HTR-8/SVneo (cell line): ENCODE data around the gene LRRC75A.
"Not testable (repeated sequence)": the region's sequence is repeated elsewhere in the genome, so short reads cannot be mapped to it uniquely, and the experiment has no call there.

Experiments
- DNase-seq: peaks from one replicate; pipeline ENCODE4 v3.0.0; 2011; ENCODE audit warnings: low spot score, mixed read lengths; ENCODE audit not compliant: insufficient read length
- FAIRE-seq: peaks from 2 replicates; lab custom pipeline; 2011; peaks lifted over from hg19 to GRCh38; lab: Jason Lieb, UNC

The LRRC75A gene

DNA sequence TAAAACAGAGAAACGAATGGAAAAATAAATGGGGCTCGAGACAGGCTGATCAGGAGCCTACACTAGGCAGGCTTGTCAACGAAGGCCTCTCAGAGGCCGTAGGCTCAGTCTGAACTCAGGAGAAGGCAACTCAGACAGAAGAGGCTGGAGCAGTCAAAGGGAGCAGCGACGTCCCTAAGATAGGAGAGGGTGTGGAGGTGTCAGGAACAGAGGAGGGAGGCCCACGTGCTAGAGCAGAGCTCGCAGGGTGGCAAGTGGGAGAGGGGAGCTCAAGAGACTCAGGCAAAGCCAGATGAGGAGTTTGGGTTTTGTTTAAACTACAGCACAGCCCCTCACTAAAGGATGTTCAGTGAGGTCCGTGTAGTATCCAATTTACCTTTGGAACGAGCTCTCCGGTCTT lies 32.7 kb downstream of the LRRC75A start:
- no peak for DNase-seq
- FAIRE-seq, result no peak

DNA sequence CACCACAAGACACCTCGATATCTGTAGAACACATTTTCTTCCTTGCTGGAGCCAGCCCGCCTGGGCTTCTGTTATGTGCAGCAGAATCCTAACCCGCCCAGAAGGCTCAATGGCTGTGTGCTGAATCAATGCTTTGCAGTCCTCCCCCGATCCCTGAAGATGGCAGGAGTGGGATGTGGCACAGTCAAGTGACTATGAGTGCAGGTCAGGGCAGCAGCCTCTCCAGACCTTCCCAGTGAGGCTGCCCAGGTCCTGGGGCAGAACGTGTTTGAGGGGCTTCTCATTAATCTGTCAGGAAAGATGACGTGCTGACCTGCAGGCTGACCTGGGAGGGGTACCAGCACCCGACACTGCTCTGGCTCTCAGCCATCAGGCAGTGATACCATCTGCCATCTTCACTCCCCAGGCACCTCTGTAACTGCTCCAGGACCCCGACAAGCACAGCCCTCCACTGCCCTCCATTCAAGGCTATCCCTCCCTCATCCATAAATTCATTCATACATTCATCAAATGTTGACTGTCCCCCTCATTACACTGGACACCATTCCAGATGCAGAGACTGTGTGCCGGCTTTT lies 35.2 kb downstream of the LRRC75A start:
- no peak for DNase-seq
- peak; percentile 58 for FAIRE-seq

DNA sequence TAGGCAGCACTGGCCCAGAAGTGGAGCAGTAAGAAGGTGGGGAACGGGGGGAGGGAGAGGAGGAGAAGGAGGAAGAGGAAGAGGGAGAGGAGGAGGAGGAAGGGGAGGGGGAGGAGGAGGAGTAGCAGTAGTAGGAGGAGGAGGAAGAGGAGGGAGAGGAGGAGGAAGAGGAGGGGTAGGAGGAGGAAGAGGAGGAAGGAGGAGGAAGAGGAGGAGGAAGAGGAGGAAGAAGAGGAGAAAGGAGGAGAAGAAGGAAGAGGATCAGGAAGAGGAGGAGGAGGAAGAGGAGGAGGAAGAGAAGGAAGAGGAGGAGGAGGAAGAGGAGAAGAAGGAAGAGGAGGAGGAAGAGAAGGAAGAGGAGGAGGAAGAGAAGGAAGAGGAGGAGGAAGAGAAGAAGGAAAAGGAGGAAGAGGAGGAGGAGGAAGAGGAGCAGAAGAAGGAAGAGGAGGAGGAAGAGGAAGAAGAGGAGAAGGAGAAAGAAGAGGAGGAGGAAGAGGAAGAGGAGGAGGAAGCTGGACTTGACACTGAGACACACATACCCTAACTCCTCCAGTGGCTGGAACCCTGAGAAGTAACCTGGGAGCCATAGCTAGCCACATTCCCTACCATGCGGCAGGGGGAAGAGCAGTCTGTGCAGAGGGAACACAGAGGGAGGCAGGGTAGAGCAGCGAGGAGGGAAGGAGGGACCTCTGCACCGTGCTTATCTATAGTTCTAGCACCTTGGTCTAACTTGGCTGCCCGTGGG lies 35.8 kb downstream of the LRRC75A start:
- DNase-seq (no peak), FAIRE-seq (peak; percentile 70)

DNA sequence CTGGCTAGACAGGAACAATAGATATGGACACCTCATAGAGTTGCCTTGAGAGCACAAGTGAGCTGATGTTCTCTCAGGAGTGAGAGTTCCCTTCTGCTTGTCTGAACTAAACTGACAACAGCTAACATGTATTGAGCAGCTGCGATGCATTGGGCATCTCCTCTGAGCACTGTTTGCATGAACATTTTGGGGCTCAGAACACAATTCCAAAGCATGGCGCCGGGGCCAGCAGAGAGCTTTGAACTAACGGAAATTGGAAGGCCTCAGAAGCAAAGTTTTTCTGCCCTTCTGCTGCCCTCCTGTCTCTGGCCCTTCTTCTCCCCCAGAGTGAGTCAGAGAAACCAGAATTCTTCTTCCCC lies 38.5 kb downstream of the LRRC75A start:
- DNase-seq (no peak), FAIRE-seq (no peak)

DNA sequence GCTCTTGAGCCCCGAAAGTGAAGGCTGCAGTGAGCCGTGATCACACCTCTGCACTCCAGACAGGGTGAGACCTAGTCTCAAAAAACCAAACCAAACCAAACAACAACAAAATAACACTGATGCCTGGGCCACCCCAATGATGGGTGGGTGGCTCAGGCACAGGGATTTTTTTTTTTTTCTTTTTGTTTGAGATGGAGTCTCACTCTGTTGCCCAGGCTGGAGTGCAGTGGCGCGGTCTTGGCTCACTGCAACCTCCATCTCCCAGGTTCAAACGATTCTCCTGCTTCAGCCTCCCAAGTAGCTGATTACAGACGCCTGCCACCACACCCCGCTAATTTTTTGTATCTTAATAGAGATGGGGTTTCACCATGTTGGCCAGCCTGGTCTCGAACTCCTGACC lies 39.7 kb downstream of the LRRC75A start:
- DNase-seq, FAIRE-seq: not testable (repeated sequence)

DNA sequence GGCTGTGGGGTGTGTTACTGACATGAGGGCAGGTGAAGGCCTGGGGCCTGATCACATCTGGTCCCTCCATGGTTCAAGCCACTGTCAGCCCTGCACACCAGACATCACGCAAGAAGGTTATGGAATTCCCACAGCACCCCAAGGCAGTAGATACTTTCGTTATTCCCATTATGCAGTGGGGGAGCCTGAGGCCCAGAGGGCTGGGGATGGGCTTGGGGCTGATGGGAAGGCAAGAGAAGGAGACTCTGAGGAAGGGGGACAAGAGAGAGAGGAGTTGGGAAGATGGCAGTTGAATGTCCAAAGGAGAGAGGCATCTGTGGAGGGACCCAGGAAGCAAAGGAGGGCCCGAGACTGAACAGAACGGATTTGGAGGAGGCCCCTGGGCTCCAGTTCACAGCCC lies 42.0 kb downstream of the LRRC75A start:
- DNase-seq (no peak), FAIRE-seq (no peak)

DNA sequence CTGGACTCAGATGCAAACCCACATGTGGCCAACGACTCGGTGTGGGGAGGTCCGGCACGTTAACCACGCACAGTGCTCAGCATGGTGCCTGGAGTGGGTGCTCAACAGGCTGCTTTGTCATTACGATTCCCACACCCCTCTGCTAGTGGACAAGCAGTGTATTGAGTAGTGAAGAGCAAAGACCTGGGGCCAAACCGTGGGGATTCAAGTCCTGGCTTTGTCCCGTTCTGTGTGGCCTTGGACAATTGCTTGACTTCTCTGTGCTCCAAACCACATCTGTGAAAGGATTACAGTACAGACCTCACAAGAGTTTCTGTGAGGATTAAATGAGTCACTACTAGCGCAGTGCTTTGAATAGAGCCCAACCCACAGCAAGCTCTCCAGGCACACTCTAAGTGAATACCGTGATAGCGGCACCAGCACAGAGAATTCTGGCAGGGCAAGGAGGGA lies 42.8 kb downstream of the LRRC75A start:
- FAIRE-seq (peak; percentile 48), DNase-seq (no peak)

DNA sequence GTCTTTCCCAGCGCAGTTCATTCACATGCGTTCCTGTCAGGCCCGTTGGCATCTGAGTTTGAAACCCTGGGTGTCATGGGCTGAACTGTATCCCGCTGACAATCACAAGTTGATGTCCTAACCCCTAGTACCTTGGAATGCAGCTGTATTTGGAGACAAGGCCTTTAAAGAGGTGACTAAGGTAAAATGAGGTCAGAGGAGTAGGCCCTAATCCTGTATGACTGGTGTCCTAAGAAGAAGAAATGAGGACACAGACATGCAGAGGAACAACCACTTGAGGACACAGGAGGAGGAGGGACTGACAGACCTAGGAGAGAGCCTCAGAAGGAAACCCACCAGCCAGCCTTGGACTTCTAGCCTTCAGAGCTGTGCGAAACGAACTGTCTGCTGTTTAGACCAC lies 43.5 kb downstream of the LRRC75A start:
- DNase-seq, result no peak
- FAIRE-seq, result peak; percentile 72

DNA sequence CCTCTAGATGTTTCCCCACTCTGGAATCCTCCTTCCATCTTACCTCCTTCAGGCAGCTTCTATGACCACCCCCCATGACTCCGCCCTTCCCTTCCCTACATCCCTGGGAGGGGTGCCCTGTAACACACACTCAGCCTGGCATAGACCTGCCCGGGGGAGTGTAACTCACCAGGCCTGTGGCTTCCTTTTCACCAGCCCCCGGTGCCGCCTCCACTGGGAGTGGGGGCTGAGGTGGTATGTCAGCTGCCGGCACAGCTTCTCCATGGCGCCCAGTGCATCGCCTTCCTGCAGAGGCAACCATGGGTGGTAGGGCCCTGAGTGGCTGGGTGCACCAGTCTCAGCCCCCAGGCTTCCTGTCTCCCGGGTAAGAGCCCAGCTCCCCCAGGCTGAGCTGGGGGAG lies 44.3 kb downstream of the LRRC75A start:
- FAIRE-seq (no peak), DNase-seq (no peak)

DNA sequence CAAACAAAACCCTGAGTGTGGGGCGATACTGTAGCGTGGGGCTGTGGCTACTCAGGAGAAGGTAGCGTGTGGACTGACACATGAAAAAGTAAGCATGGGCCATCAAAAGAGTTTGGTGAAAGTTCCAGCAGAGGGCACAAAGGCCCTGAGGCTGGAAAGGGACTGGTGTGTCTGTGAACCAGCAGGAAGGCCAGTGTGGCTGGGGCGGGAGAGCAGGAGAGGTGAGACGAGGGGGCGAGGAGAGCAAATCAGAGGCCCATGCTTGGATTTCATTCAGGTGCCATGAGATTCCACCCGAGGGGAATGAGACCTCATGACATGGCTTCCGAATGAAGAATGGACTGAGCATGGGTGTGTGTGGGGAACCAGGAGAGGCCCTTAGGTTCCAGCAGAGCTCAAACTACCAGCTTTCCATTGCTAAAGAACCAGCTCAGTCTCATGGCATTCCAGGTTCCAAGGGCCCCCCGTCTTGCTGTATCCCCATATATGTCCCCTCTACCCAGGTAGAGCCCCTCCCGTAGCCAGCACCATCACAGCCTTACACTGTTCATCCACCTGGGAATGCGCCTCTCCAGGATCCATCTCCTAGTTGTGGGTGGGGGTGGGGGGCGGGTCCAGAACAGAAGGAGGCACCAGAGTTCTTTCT lies 45.5 kb downstream of the LRRC75A start:
- no peak for DNase-seq
- peak; percentile 4 for FAIRE-seq

DNA sequence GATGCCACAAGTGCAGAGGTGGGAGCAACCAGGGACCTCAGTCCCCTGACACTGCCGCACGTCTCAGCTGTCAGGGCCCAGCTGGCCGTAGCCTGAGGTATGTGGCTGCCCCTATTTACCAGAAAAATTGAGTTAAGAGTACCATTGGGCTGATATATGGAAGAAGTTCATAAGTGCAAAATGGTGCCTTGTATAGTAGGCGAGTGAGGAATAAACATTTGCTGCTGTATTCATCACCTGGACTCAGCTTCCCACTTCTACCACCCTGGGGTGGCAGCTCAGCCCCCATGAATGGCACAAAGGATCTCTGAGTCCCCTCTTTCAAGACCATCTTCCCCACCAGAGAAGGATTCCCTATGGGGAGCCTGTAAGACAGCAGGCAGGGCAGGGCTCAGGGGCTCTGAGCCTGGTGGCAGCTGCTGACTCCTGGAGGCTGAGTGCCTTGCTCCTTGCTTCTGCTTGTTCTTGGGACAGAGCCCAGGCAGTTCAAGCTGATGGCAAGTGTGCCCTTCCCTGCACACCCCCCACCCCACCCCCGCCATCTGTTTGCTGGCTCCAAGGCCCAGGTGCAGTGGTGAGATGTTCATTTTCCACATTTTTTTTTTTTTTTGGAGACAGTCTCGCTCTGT lies 47.6 kb downstream of the LRRC75A start:
- no peak for FAIRE-seq

DNA sequence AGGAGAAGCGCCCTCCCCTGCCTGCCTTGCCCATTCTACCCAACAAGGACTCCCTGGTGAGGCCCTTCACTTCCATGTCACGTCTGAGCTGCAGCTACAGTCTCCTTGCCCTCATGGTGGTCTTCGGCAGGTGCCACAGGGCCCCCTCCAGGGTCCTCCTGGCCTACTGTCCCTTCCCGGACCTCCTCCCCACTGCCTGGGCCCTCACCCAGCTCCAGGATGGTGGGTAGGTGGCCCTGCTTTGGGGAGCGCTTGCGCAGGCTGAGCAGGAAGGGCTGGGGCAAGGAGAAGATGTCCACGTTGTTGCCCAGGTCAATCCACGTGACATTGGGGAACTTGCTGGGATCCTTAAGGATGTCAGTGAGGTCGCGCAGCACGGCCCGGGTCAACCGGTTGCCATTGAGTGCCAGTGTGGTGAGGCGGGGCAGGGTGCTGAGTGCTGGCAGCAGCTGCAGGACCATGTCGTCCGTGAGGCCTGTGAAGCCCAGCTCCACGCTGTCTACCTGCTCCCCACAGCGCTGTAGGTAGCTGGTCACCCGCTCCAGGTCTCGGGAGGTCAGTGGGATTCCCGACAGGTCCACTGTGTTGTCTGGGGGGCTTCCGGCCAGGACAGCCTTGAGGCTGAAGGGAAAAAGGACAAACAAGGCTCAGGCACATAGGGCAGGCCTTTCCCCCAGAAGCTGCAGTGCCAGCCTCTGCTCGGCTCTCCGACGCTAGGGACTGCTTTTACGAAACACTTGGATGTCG lies 48.3 kb downstream of the LRRC75A start:
- DNase-seq (no peak), FAIRE-seq (peak; percentile 16)

More for the DNA sequence above, 47.6 kb downstream of the LRRC75A start:
- no peak for DNase-seq

DNA sequence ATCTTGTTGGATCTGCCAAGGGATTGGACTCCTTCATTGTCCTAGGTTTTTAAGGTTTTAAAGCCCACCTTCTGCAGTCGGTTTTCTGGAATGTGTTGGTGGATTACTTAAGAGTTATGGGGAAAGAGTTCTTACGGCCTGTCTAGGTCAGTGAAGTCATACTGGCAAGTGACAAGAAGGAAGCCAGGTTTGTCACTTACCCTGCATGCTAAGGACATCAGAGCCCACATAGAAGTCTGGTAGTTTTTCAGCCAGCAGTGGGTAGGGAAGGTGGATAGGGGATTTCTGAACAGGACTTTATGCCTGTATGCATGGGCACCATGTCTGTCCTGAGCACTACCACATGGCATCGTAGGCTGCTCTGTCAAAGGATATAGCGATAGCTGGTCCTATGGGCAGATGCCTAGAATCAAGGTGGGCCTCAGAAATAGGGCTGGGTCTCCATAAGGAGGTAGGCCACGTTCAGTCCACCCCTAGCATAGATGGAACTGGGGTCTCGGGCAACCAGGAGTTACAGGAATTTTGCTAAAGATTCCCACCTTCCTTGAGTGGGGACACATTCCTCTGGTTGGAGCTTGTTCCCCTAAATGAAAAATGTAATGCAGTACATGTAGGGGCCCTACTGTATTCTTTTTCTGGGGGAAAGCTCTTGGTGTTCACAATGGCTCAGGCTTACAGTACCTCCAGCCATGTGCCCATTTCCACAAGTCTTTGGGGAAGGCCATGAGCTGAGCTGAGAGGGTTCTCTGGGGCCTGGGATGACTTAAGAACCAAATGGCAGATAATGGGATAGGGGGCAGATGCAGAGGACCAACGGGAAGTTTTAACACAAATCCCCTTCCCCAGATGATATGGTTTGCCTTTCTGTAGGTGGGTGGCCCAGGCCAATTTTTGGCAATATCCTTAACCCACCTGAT lies 49.1 kb downstream of the LRRC75A start:
- no peak for FAIRE-seq
- DNase-seq, result no peak

DNA sequence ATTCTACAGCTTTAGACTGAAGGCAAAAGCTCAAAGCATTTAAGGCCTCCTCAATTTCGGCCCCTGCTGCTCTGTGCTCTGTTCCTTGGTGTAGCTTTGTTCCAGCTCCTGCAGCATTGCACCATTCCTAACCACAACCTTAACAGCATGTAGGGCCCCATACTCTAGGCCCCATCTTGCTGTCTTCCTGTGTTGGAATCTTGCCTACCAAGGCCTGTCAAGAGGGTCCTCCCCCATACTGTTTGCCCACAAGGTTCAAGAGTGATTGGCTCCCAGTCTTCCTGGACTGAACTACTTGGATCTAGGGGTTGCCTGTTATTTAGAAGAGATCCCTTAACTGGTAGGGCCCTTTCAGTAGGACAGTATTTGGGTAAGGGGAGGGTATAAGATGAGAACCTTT lies 49.9 kb downstream of the LRRC75A start:
- no peak for FAIRE-seq
- DNase-seq, result no peak

DNA sequence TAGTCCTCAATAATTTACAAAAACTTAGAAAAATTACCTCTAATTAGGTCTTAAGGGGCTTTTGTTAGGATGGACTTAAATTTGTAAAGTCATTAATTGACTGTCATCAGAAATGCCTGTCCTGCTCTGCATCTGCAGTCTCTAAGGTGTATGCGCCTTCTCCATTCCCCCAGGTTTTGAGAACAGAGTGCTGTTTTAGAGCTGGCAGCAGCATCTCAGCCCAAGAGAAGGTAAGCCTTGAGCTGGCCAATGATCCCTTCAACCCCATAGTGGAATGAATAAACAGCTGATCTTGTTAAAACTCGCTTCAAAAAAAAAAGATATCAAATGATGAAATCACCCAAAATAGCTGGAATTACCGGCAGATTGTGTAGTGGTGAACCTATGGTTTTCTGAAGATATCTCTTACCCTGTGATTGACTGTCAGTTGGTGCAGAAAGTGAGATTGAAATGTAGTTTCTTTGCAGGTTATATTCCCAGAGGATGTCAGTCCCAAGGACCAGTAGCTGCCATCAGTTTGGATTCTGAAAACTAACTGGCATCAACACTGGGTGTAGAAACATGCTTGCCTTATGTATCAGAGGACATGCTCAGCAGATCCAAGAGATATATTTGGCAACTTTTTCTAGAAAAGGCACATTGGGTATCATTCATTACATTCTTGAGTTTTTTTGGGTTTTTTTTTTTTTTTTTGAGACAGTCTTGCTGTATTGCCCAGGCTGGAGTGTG lies 50.9 kb downstream of the LRRC75A start:
- FAIRE-seq (no peak), DNase-seq (no peak)

DNA sequence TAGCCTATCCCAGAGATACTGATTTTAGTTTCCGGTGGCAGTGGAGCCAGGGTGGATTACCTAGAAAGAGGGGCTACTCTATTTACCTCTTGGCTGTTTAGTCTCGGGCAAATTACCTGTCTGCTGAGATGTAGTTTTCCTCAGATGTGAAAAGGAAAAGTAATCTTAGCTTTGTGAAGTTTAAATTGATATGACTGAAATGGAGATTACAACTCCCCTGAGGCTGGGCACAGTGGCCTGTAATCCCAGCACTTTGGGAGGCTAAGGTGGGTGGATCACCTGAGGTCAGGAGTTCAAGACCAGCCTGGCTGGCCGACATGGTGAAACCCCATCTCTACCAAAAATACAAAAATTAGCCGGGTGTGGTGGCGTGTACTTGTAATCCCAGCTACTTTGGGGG lies 51.6 kb downstream of the LRRC75A start:
- FAIRE-seq, DNase-seq: not testable (repeated sequence)

DNA sequence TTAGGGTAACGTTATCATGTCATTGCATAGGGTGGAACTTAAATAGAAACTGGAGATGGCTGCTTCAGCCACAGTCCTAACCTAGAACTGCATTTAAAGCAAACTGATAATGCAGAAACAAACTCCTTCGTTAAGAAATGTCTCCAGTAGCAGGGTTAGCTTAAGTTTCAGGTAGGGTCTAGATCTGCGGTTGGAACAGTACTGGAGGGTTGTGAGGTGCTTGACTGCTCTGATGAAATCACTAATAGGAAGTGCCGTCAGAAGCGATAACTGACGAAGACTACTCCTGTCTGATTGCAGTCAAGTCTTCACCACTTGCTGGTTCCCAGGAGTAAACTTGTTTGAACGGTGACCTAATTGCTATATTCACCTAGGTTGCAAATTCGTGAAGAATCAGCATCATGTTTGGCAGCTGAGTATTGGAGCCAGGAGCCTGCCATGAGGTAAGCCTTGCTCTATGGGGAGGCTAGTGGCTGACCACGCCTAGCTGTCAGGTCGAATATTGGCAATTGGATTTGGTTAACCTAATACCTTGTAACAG lies 52.1 kb downstream of the LRRC75A start:
- FAIRE-seq, result no peak

DNA sequence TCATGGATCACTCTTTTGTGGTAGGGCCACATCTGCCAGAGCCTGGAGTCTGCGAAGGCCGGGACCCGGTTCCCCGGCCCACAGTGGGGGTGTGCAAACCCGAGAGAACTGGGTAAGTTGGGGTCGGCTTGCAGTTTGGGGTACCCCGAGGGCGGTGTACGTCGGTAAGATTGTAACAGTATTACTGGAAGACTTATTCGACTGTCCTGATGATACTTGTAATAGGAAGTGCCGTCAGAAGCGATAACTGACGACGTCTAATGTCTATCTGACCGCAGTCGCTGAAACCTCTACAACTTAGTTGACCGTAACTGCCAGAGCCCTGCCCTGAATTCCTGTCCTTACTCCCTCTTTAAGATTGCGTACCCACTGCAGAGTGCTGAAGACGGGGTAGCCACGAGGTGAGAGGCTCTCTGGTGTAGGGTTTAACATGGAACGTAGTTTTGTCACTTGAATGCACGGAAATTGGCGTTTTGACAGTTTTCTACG lies 52.6 kb downstream of the LRRC75A start:
- peak; percentile 85 for FAIRE-seq
- no peak for DNase-seq

More for the DNA sequence above, 52.1 kb downstream of the LRRC75A start:
- no peak for DNase-seq
